Adrenal gland (tissue), 12 donors: Measurements from ENCODE around the gene SP140L. TPM values are rescaled to one million over a fixed set of nuclear protein-coding genes. Genes with fewer than 3 reads are reported as not detected.
"Not testable (repeated sequence)": the region's sequence is repeated elsewhere in the genome, so short reads cannot be mapped to it uniquely, and the experiment has no call there.

Experiments used
- DNase-seq, 7 donors: peaks; one replicate each; pipeline ENCODE4 v3.0.0-alpha.2; 2019 to 2020
- H3K27ac ChIP-seq, 5 donors: fragments of 200-600 bp; sonication (generic) in 4 of 5; 1 replicate in 3 of 5; 2 replicates in 2 of 5; pipeline versions ENCODE4 v1.5.1 to v1.8.0; 2016 to 2020; ENCODE audit warnings: mild to moderate bottlenecking in 1 of 5
- H3K27me3 ChIP-seq: fragments of 200-600 bp; 2 replicates; pipeline ENCODE4 v1.8.0; 2021
- H3K36me3 ChIP-seq, 2 donors: fragments of 200-600 bp; replicated peaks in 1 of 2; 1 replicate in 1 of 2; 2 replicates in 1 of 2; pipeline versions ENCODE4 v1.5.1 to v1.8.0; 2018 to 2022
- H3K4me1 ChIP-seq, 2 donors: fragments of 200-600 bp; replicated peaks in 1 of 2; 1 replicate in 1 of 2; 2 replicates in 1 of 2; pipeline versions ENCODE4 v1.5.1 to v1.8.0; 2018 to 2021
- H3K4me3 ChIP-seq, 4 donors: fragments of 200-600 bp; sonication (generic) in 3 of 4; one replicate each; pipeline ENCODE4 v1.5.1; 2016 to 2018
- H3K9me3 ChIP-seq, 3 donors: fragments of 200-600 bp; sonication (generic) in 1 of 3; replicated peaks in 1 of 3; 1 replicate in 2 of 3; 2 replicates in 1 of 3; pipeline versions ENCODE4 v1.5.1 to v1.8.0; 2016 to 2021
- CTCF ChIP-seq, 6 experiments: fragments of 450-650 bp in 4 of 6; fragments of 200-600 bp in 2 of 6; sonication (generic) in 1 of 6; IDR thresholded peaks; 1 replicate in 5 of 6; 2 replicates in 1 of 6; pipeline versions ENCODE4 v1.5.1 to v1.8.0; 2016 to 2021; ENCODE audit warnings: antibody characterized with exemption in 6 of 6, mild to moderate bottlenecking in 2 of 6, moderate library complexity in 1 of 6
- POLR2A ChIP-seq, 2 donors: fragments of 450-650 bp; IDR thresholded peaks; one replicate each; pipeline ENCODE4 v1.6.1; 2017; ENCODE audit warnings: antibody characterized with exemption in 2 of 2, mild to moderate bottlenecking in 2 of 2, moderate library complexity in 1 of 2
- WGBS, 4 donors: extraction: QIAGEN DNeasy Blood & Tissue Kit in 2 of 4; methylation state at CpG; one replicate each; pipeline versions ENCODE4 v1.1.5 to v1.1.7; 2013 to 2017; 5-methylcytosine and 5-hydroxymethylcytosine counted together
- intact Hi-C, 2 donors: fragments of 100-400 bp; cut with DNase I; formaldehyde crosslinking; loops; one replicate each; pipeline versions ENCODE4 v1.14.1 to v1.15.0; 2022 to 2023
- polyA plus RNA-seq, 3 donors: library from polyadenylated mRNA; stranded (reverse); fragments of 200-250 nt in 2 of 3; fragments of 350-450 nt in 1 of 3; fragmentation: Illumina TruSeq in 1 of 3; extraction: RNeasy Lipid Tissue Mini Kit (QIAGEN cat#74804) in 1 of 3; gene quantifications; one replicate each; pipeline ENCODE4 v1.2.3, GENCODE V29; 2013 to 2014
- total RNA-seq, 9 donors: library from RNA; depleted of rRNA in 4 of 9; stranded (reverse); fragments of >200 nt in 4 of 9; fragments of 120-200 nt in 1 of 9; fragmentation: NEBNext Ultra II Directional in 1 of 9; extraction: Animal tissue kit (Norgen Biotek cat#: 25700) in 1 of 9; gene quantifications; one replicate each; pipeline versions ENCODE4 v1.1.0 to v1.2.4, GENCODE V29; 2013 to 2023
- donor health status: healthy with polysubstance abuse.
- donor health status: Bipolar disorder and iron deficiency.
- donor health status: DM: yes; HTN: yes; CAD: no.
- donor health status: DM: no; HTN: no; CAD: no.
- donor health status: DM: no; HTN: no; CAD: no.
- donor health status: DM: yes; HTN: yes; CAD: no.

SP140L gene
- total and polyA plus RNA-seq, 12 donors = 6.5 to 30.8 (median 21.3) TPM

- no peak overlapping the region for H3K27ac ChIP-seq
- no peak for TF ChIP-seq POLR2A (IDR thresholded peaks at IDR 0.05)
- TF ChIP-seq CTCF (IDR thresholded peaks at IDR 0.05) = no peak
- WGBS, 4 donors = 48 to 93% (median 89%) methylated on average over 2 of the region's 2 CpGs; no CpG with 5 or more reads in 1 of the 4 donors
- intact Hi-C loops = no loop called here
- H3K4me1 ChIP-seq = no peaks in the 10 kb centered on the region
- no peak for DNase-seq
- no peaks in the 10 kb centered on the region for H3K9me3 ChIP-seq
- H3K4me3 ChIP-seq = no peak overlapping the region
- H3K27me3 ChIP-seq = no peaks in the 10 kb centered on the region
- no peaks in the 10 kb centered on the region for H3K36me3 ChIP-seq
Observed at GRCh38 chr2:230306474-230306873, 20.5 kb upstream of the SP140L start.

GRCh38 chr2:230307485-230307884 is 19.5 kb upstream of the SP140L start:
- no peaks in the 10 kb centered on the region for H3K27me3 ChIP-seq
- WGBS, 4 donors = 89 to 100% (median 92%) methylated on average over 1 to 2 of the region's 2 CpGs; no CpG with 5 or more reads in 1 of the 4 donors
- no peaks in the 10 kb centered on the region for H3K36me3 ChIP-seq
- H3K27ac ChIP-seq = no peak overlapping the region
- no peak for DNase-seq
- intact Hi-C loops = no loop called here
- H3K4me3 ChIP-seq = no peak overlapping the region
- no peaks in the 10 kb centered on the region for H3K9me3 ChIP-seq
- TF ChIP-seq CTCF (IDR thresholded peaks at IDR 0.05) (no peak), POLR2A (IDR thresholded peaks at IDR 0.05) (no peak)
- H3K4me1 ChIP-seq = no peaks in the 10 kb centered on the region

GRCh38 chr2:230308402-230309000 is 18.5 kb upstream of the SP140L start:
- no peaks in the 10 kb centered on the region for H3K27me3 ChIP-seq
- intact Hi-C loops = no loop called here
- H3K36me3 ChIP-seq = no peaks in the 10 kb centered on the region
- 85 to 92% (median 87%) methylated on average over 12 of the region's 12 CpGs for WGBS, 4 donors
- H3K27ac ChIP-seq = no peak overlapping the region
- TF ChIP-seq CTCF (IDR thresholded peaks at IDR 0.05) = no peak
- TF ChIP-seq POLR2A (IDR thresholded peaks at IDR 0.05) = no peak
- no peaks in the 10 kb centered on the region for H3K4me1 ChIP-seq
- DNase-seq = no peak
- no peaks in the 10 kb centered on the region for H3K9me3 ChIP-seq
- H3K4me3 ChIP-seq = no peak overlapping the region

- DNase-seq, H3K4me1 ChIP-seq, H3K27me3 ChIP-seq, H3K27ac ChIP-seq, H3K4me3 ChIP-seq, H3K9me3 ChIP-seq, intact Hi-C loops, H3K36me3 ChIP-seq: not testable (repeated sequence)
- WGBS, 4 donors = 87 to 100% (median 100%) methylated on average over 1 of the region's 5 CpGs; no CpG with 5 or more reads in 1 of the 4 donors
Observed at GRCh38 chr2:230310792-230311191, 16.2 kb upstream of the SP140L start.

GRCh38 chr2:230311634-230312033 is 15.4 kb upstream of the SP140L start:
- H3K4me3 ChIP-seq, H3K36me3 ChIP-seq, H3K27me3 ChIP-seq, H3K27ac ChIP-seq, DNase-seq, intact Hi-C loops, H3K4me1 ChIP-seq, H3K9me3 ChIP-seq: not testable (repeated sequence)
- 40 to 61% (median 42%) methylated on average over 1 of the region's 1 CpG for WGBS, 4 donors
